Measurements from ENCODE around the gene MT1M. TPM values are rescaled to one million over a fixed set of nuclear protein-coding genes. Genes with fewer than 3 reads are reported as not detected.
"Not testable (repeated sequence)": the region's sequence is repeated elsewhere in the genome, so short reads cannot be mapped to it uniquely, and the experiment has no call there.

Gene MT1M
- polyA plus RNA-seq, 1 donor (not counting 4 experiments of a cell fraction or from before 2014, with no cell fraction given) = 0.20 TPM

- Histone ChIP-seq H3K4me2 (ENCODE audit: control insufficient read depth, extremely low read depth, insufficient read depth, low read depth, low read length) (no peak overlapping the region), H4K20me1 (ENCODE audit: control insufficient read depth, extremely low read depth, insufficient read depth, low read length) (no peaks in the 10 kb centered on the region), H3K4me3 (ENCODE audit: control insufficient read depth in 2 of 3, extremely low read depth in 1 of 3, insufficient read depth in 2 of 3, low read depth in 1 of 3, low read length in 3 of 3) (no peak overlapping the region), H3K4me1 (ENCODE audit: control insufficient read depth, extremely low read depth, insufficient read depth, low read length) (peaks cover 14% of the 10 kb centered on the region), H3K9ac (ENCODE audit: control insufficient read depth, extremely low read depth, insufficient read depth, low read length) (no peak overlapping the region), H3K27ac (ENCODE audit: control insufficient read depth, insufficient read depth, low read length) (no peak overlapping the region), H3K36me3 (ENCODE audit: control insufficient read depth in 2 of 2, extremely low read depth in 1 of 2, insufficient read depth in 2 of 2, low read length in 2 of 2) (no peaks in the 10 kb centered on the region), H3K27me3 (ENCODE audit: control insufficient read depth, extremely low read depth, insufficient read depth, low read length) (peaks cover 36% of the 10 kb centered on the region), H2AFZ (ENCODE audit: control insufficient read depth, low read length) (no peak overlapping the region), H3K9me1 (ENCODE audit: control insufficient read depth, extremely low read depth, insufficient read depth, low read length) (no peaks in the 10 kb centered on the region), H3K79me2 (ENCODE audit: control insufficient read depth, insufficient read depth, low read length) (no peaks in the 10 kb centered on the region), H3K9me3 (ENCODE audit: control insufficient read depth, low read depth, low read length) (no peaks in the 10 kb centered on the region)
- FAIRE-seq (no peak), DNase-seq (ENCODE audit: low read depth, low spot score) (no peak)
- TF ChIP-seq, protein P1, sequence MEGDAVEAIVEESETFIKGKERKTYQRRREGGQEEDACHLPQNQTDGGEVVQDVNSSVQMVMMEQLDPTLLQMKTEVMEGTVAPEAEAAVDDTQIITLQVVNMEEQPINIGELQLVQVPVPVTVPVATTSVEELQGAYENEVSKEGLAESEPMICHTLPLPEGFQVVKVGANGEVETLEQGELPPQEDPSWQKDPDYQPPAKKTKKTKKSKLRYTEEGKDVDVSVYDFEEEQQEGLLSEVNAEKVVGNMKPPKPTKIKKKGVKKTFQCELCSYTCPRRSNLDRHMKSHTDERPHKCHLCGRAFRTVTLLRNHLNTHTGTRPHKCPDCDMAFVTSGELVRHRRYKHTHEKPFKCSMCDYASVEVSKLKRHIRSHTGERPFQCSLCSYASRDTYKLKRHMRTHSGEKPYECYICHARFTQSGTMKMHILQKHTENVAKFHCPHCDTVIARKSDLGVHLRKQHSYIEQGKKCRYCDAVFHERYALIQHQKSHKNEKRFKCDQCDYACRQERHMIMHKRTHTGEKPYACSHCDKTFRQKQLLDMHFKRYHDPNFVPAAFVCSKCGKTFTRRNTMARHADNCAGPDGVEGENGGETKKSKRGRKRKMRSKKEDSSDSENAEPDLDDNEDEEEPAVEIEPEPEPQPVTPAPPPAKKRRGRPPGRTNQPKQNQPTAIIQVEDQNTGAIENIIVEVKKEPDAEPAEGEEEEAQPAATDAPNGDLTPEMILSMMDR (optimal IDR thresholded peaks at IDR 0.05 in 1 of 3, IDR thresholded peaks at IDR 0.05 in 1 of 3, conservative IDR thresholded peaks at IDR 0.05 in 1 of 3; ENCODE audit: extremely low read depth in 1 of 3, insufficient read depth in 2 of 3, low read length in 3 of 3) = no peak
- no peak for TF ChIP-seq EZH2 (IDR thresholded peaks at IDR 0.05; ENCODE audit: low read length)
- dilution Hi-C loops (cut with MboI; ENCODE audit: extremely low pct_ligation_motif_present, low sequenced_read_pairs) = no loop called here
Measured at GRCh38 chr16:56669840-56670619, 37.6 kb downstream of the MT1M start.

GRCh38 chr16:56670620-56670934, 38.1 kb downstream of the MT1M start:
- no peak overlapping the region for H3K4me3 ChIP-seq (ENCODE audit: control insufficient read depth in 2 of 3, extremely low read depth in 1 of 3, insufficient read depth in 2 of 3, low read depth in 1 of 3, low read length in 3 of 3)
- peaks cover 36% of the 10 kb centered on the region for H3K27me3 ChIP-seq (ENCODE audit: control insufficient read depth, extremely low read depth, insufficient read depth, low read length)

DNA sequence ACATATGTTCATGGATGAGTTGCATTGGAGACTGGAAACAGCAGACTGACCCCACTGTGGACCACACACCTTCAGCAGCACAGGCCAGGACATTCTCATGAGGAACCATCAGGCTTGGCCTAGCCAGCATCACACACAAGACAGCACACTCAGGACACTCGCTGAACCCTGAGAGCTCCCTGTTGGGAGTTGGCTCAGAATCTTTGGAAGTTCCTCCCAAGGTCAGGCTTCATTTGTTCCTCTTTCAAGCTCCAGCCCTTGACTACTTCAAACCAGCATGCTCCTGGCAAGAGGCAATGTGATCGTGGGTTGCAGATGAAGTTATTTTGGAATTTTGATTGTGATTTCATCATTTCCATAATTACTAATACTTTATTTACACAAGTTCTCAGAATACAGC, 39.2 kb downstream of the MT1M start:
- H4K20me1 ChIP-seq (ENCODE audit: control insufficient read depth, extremely low read depth, insufficient read depth, low read length); H3K36me3 ChIP-seq (ENCODE audit: control insufficient read depth in 2 of 2, extremely low read depth in 1 of 2, insufficient read depth in 2 of 2, low read length in 2 of 2); H3K4me2 ChIP-seq (ENCODE audit: control insufficient read depth, extremely low read depth, insufficient read depth, low read depth, low read length); DNase-seq (ENCODE audit: low read depth, low spot score); H3K9me1 ChIP-seq (ENCODE audit: control insufficient read depth, extremely low read depth, insufficient read depth, low read length); H3K79me2 ChIP-seq (ENCODE audit: control insufficient read depth, insufficient read depth, low read length); H2AFZ ChIP-seq (ENCODE audit: control insufficient read depth, low read length); dilution Hi-C loops (cut with MboI; ENCODE audit: extremely low pct_ligation_motif_present, low sequenced_read_pairs); H3K9ac ChIP-seq (ENCODE audit: control insufficient read depth, extremely low read depth, insufficient read depth, low read length); H3K9me3 ChIP-seq (ENCODE audit: control insufficient read depth, low read depth, low read length); H3K27ac ChIP-seq (ENCODE audit: control insufficient read depth, insufficient read depth, low read length); H3K4me3 ChIP-seq (ENCODE audit: control insufficient read depth in 2 of 3, extremely low read depth in 1 of 3, insufficient read depth in 2 of 3, low read depth in 1 of 3, low read length in 3 of 3): not testable (repeated sequence)
- FAIRE-seq = peak; percentile 86
- H3K27me3 ChIP-seq (ENCODE audit: control insufficient read depth, extremely low read depth, insufficient read depth, low read length) = peaks cover 36% of the 10 kb centered on the region
- peaks cover 14% of the 10 kb centered on the region for H3K4me1 ChIP-seq (ENCODE audit: control insufficient read depth, extremely low read depth, insufficient read depth, low read length)

More at GRCh38 chr16:56670620-56670934, 38.1 kb downstream of the MT1M start:
- Histone ChIP-seq H3K4me1 (ENCODE audit: control insufficient read depth, extremely low read depth, insufficient read depth, low read length) (peaks cover 14% of the 10 kb centered on the region), H3K9me3 (ENCODE audit: control insufficient read depth, low read depth, low read length) (no peaks in the 10 kb centered on the region), H3K9me1 (ENCODE audit: control insufficient read depth, extremely low read depth, insufficient read depth, low read length) (no peaks in the 10 kb centered on the region), H3K4me2 (ENCODE audit: control insufficient read depth, extremely low read depth, insufficient read depth, low read depth, low read length) (no peak overlapping the region), H3K36me3 (ENCODE audit: control insufficient read depth in 2 of 2, extremely low read depth in 1 of 2, insufficient read depth in 2 of 2, low read length in 2 of 2) (no peaks in the 10 kb centered on the region), H2AFZ (ENCODE audit: control insufficient read depth, low read length) (no peak overlapping the region), H3K27ac (ENCODE audit: control insufficient read depth, insufficient read depth, low read length) (no peak overlapping the region), H3K9ac (ENCODE audit: control insufficient read depth, extremely low read depth, insufficient read depth, low read length) (no peak overlapping the region), H4K20me1 (ENCODE audit: control insufficient read depth, extremely low read depth, insufficient read depth, low read length) (no peaks in the 10 kb centered on the region), H3K79me2 (ENCODE audit: control insufficient read depth, insufficient read depth, low read length) (no peaks in the 10 kb centered on the region)
- FAIRE-seq (no peak), DNase-seq (ENCODE audit: low read depth, low spot score) (no peak)
- TF ChIP-seq, protein P1 (optimal IDR thresholded peaks at IDR 0.05 in 1 of 3, IDR thresholded peaks at IDR 0.05 in 1 of 3, conservative IDR thresholded peaks at IDR 0.05 in 1 of 3; ENCODE audit: extremely low read depth in 1 of 3, insufficient read depth in 2 of 3, low read length in 3 of 3) = no peak
- TF ChIP-seq EZH2 (IDR thresholded peaks at IDR 0.05; ENCODE audit: low read length) = no peak
- dilution Hi-C loops (cut with MboI; ENCODE audit: extremely low pct_ligation_motif_present, low sequenced_read_pairs) = no loop called here

DNA sequence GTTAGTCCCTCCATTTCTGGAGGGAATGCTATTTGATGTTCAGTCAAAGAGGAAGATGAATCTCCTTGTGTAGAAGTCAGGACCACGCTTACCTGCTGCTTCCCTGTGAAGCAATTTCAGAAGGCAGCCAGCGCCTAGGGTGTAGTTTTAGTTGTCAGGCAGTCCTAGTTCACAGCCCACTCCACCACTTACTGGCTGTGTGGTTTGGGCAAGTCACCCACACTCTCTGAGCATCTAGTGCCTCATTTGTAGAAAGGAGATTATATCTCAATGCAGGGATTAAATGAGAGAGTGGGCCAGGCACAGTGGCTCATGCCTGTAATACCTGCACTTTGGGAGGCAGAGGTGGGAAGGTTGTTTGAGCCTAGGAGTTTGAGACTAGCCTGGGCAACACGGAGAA, 39.7 kb downstream of the MT1M start:
- H2AFZ ChIP-seq (ENCODE audit: control insufficient read depth, low read length); H3K4me2 ChIP-seq (ENCODE audit: control insufficient read depth, extremely low read depth, insufficient read depth, low read depth, low read length); H3K4me3 ChIP-seq (ENCODE audit: control insufficient read depth in 2 of 3, extremely low read depth in 1 of 3, insufficient read depth in 2 of 3, low read depth in 1 of 3, low read length in 3 of 3); H3K36me3 ChIP-seq (ENCODE audit: control insufficient read depth in 2 of 2, extremely low read depth in 1 of 2, insufficient read depth in 2 of 2, low read length in 2 of 2); DNase-seq (ENCODE audit: low read depth, low spot score); H3K9me3 ChIP-seq (ENCODE audit: control insufficient read depth, low read depth, low read length); H4K20me1 ChIP-seq (ENCODE audit: control insufficient read depth, extremely low read depth, insufficient read depth, low read length); H3K9ac ChIP-seq (ENCODE audit: control insufficient read depth, extremely low read depth, insufficient read depth, low read length); H3K9me1 ChIP-seq (ENCODE audit: control insufficient read depth, extremely low read depth, insufficient read depth, low read length); H3K27ac ChIP-seq (ENCODE audit: control insufficient read depth, insufficient read depth, low read length); dilution Hi-C loops (cut with MboI; ENCODE audit: extremely low pct_ligation_motif_present, low sequenced_read_pairs); H3K79me2 ChIP-seq (ENCODE audit: control insufficient read depth, insufficient read depth, low read length); FAIRE-seq: not testable (repeated sequence)
- H3K27me3 ChIP-seq (ENCODE audit: control insufficient read depth, extremely low read depth, insufficient read depth, low read length) = peaks cover 34% of the 10 kb centered on the region
- peaks cover 14% of the 10 kb centered on the region for H3K4me1 ChIP-seq (ENCODE audit: control insufficient read depth, extremely low read depth, insufficient read depth, low read length)
